GM19023 (cell line): ENCODE measurements around the gene GNAZ.
"Not testable (repeated sequence)": the region's sequence is repeated elsewhere in the genome, so short reads cannot be mapped to it uniquely, and the experiment has no call there.

Source experiments
- ATAC-seq: cut with Tn5 transposase; IDR thresholded peaks from one replicate; pipeline ENCODE4 v1.9.1; 2021; ENCODE audit warnings: mild to moderate bottlenecking, moderate library complexity; ENCODE audit not compliant: unreplicated experiment

The GNAZ gene

DNA sequence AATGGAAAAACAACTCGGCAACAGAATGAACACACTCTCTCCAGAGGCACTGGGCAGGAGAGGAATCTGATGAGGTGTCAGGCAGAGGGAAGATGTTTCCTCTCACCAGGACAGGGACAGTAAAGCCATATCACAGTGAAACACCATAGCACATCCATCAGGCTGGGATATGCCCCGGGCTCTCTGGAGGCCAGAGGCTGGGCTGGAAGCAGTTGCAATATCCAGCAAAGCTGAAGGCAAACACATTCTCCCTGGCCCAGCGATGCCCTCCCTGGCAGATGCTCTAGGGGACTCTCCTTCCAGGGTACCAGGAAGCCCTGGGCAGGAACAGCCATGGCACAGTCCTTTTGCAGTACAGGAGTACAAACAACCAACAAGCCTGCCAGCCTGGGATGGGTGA, 60.4 kb downstream of the GNAZ start:
- no peak for ATAC-seq

DNA sequence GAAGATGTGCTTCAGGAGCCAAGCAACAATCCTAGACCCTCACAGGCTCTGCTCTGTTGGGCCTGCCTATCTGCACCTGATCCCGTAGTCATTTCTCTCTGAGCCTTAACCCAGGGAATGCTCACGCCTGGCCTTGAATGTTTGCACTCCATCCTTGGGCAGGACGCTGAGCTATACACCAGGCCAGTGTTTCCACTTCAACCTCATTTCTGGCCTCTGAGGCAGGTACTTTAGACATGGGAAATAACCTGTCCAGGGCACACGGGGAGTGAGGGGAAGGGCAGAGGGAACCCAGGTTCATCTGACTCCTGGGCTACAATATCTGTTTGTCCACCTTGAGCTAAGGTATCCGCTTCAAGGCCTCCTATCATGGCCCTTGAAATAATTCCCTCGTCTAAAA, 61.6 kb downstream of the GNAZ start:
- no peak for ATAC-seq

DNA sequence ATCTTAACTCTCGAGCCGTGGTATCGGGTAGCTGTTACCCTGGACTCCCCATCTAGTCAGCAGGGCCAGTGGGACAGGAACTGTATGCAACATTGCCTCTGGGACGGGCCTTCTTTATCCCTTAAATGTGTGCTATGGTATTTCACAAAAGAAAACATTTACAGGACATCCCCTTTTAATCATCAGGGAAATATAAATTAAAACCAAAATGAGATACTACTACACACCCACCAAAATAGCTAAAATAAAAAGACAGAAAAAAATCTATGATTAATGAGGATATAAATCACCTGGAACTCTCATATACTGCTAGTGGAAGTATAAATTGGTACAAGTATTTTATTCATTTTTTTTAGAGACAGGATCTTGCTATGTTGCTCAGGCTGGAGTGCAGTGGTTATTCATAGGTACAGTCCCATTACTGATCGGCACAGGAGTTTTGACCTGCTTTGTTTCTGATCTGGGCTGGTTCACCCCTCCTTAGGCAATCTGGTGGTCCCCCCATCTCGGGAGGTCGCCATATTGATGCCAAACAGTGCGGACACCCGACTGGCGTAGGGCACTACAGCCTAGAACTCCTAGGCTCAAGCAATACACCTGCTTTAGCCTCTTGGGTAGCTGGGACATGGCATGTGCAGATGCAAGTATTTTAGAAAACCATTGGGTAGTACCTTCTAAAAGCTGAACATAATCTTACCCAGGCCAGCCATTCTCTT, 62.2 kb downstream of the GNAZ start:
- ATAC-seq, result no peak

DNA sequence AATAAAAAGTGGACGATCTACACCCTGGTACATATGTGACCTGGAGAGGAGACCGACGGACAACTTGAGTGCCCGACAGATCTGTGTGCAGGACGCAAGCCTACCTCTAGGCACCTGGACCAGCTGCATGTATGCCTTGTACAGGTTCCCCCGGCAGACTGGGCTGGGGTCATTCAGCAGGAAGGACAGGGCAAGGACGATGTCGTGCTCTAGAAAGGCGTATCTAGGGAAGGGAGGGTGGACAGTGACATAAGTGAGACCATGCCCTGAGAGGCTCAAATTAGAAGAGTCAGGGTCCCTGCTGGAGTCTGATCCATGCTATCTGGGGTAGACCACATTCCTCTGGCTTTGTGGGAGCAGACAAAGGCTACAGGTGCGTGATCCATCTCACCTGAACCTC, 63.6 kb downstream of the GNAZ start:
- ATAC-seq, result no peak

DNA sequence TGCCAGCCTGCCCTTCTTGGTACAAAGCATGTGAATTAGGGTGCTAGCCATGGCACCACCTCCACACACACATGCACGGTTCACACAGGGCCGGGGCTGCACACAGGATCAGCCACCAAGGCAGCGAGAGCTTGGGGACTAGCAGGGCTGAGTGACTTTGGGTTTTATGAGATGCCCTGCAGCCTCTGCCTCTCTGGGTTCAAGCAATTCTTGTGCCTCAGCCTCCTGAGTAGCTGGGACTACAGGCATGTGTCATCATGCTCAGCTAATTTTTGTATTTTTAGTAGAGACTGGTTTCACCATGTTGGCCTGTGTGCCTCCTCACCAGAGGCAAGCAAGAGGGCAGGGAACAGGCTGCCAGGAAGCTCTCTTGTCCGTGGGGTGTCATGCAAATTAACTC, 66.7 kb downstream of the GNAZ start:
- ATAC-seq, result not testable (repeated sequence)

DNA sequence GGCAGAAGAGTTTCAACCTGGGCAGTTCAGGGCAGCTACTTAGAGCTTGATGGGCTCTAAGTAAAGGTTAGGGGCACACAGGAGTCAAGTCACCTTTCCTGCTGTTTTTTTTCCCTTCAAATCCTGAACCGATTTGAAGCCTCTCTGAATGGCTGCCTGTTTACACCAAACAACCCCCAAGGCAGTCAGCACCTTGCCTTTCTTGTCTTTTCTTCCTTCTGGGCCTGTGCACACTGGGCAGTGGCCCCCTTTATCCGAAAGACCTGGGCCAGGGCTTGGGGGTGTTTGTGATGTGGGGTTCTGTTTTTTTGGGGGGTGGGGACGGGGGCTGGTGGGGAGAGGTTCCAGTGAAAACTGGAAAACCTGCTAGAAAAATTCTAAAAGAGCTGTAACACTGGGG, 67.1 kb downstream of the GNAZ start:
- no peak for ATAC-seq

DNA sequence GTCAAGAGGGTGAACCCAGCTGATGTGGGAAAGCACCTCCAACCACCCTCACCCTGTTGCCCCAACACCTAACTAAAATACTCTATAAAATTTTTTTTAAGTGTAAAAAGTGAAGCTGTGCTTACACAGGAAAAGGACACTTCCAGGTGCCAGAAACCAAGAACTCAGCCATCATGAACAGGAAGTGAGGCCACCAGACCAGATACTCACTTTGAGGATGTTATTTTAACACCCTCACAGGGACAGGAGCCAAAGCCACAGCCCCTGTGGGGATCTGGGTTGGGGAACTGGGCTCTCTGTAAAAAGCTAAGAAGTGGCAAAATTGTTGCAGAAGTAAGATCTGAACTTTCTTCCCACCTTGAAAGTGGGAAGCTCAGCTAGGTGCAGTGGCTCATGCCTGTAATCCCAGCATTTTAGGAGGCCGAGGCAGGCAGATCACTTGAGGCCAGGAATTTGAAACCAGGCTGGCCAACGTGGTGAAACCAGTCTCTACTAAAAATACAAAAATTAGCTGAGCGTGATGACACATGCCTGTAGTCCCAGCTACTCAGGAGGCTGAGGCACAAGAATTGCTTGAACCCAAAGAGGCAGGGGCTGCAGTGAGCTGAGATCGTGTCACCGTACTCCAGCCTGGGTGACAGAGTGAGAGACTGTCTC, 67.7 kb downstream of the GNAZ start:
- no peak for ATAC-seq

DNA sequence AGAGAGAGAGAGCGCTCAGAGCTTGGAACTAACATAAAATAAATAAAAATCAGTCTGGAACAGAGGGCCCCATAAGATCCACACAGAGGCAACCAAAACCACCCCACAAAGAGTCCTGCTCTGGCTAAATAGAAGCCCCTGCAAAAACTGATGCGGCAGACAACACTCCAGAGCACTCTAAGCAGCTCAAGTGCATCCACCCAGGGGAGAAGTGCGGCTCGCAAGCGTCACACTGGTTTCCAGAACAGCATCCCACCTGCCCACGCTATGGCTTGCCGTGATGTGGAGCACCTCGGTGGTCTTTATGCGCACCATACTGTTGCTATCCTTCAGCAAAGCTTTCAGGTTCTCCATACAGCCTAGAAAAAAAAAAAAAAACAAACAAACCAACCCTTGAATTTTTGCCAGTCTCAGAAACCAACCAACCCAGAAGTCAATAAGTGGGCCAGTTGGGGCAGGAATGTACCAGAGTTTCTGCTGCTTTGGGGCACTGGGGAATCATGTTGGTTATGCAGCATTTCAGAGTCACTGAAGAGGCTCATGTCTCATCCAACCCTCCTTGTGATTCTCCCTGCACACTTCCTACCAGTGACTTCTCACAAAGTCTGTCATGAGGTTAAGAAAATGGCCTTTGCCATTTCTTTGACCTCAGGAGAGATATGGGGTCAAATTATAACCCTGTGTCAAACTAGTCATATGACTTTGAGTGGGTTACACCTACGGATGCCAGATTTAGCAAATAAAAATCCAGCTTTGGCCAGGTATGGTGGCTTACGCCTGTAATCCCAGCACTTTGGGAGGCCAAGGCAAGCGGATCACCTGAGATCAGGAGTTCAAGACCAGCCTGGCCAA, 68.5 kb downstream of the GNAZ start:
- no peak for ATAC-seq

DNA sequence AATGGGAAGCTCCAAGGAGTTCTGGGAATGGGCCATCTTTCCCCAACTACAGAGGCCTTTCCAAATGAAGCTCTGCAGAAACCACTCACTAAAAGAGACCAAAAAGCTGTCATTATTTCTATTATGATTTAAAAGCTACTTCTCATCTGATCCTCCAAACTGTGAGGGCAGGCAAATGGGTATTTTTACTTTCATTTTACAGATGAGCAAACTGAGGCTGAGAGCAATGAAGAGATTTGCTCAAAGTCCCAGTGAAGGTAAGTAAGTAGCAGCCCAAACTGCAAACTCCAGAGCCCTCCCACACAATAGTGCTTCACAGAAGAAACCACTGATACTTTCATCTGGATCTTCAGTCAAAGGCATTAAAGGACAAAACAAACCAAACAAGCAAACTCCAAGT, 70.1 kb downstream of the GNAZ start:
- ATAC-seq, result no peak

DNA sequence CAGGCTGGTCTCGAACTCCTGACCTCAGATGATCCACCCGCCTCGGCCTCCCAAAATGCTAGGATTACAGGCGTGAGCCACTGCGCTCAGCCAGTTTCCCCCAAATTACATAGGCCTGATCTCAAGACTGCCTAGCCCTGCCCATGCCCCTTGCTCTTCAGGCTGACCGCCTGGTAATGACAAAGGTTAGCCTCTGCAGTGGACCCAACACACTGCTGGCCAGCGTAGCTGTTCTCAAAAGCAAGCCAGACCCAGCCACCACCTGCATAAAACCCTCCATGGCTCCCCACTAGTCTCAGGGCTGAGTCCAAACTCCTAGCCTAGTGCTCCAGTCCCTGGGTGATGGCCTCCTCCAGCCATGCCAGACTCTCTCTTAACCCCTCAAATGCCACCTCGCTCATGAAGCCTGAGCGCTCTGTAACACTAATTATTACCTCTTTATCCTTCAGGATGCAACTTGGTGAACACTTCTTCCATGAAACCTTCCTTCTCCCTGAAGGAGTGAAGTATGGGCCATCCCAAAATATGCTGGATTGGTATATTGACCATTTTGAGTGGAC, 72.3 kb downstream of the GNAZ start:
- no peak for ATAC-seq

DNA sequence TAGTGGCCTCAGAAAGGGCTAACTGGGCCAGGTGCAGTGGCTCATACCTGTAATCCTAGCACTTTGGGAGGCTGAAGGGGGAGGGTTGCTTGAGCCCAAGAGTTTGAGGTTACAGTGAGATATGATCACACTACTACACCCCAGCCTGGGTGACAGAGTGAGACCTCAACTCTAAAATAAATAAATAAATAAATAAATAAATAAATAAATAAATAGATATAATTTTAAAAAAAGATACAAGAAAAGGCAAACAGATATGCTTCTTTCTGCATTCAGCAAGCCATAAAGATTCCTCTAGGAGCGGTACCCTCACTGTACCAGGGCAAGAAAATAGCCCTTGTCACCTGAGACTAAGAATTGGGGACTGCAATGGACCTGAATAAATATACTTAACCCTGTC, 72.8 kb downstream of the GNAZ start:
- no peak for ATAC-seq

DNA sequence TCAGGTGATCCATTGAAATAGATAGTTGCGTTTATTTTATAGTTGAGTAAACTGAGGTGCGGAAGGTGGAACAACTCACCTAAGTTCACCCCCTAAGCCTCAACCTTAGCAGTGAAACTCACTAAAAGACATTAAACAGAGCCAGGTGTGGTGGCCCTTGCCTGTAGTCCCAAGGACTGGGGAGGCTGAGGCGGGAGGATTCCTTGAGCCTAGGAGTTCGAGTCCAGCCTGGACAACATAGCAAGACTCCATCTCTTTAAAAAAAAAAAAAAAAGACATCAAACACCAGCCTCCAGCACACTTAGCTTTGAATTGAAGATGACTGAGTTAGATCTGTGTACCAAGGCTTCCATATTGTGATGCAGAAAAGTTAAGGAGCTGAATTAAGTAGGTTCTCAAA, 74.1 kb downstream of the GNAZ start:
- ATAC-seq, result no peak

DNA sequence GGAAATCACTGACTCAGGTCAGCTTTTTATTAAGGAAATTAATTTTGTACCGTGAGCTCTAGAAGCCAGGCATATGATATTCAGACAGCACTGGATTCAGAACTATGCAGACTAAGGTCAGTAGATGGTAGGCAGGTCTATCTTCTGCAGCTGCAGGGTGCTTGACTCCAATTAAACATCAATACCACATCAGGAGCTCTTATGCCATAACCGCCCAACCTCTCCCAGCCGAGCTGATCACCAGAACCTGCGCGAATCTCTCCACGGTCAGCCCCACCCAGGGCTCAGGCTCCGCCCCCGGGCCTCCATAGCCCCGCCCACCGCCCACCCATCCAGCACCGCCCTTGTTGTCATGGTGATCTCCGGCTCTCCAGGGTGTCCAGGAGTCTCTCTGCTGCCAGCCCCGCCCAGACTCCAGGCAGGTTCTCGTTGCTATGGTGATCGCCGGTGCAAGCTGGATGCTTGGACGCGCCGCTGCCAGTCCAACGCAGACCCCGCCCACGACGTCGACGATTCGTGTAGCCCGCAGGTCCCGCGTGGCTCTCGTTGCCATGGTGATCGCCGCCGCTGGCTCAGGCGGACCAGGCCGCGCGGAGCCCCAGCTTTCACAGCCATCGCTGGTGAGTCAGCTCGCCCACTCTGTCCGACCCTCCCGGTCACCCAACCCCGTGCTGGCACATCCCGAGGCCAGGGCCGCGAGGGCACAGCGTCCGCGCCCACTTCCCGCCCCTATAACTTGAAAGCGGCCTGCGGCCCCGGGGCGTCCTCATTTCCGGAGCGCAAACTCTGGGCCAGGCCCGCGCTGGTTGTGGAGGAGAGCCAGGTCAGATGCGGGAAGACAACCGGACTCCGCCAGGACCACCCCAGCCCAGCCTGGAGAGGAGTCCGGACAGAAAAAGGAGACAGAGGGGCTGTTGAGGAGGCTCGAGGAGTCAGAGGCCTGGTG, 74.9 kb downstream of the GNAZ start, which contains the start of gene RAB36:
RAB36 (plus strand) TSS at position 546 of the 946 bp plus-strand sequence. CDS start 1,140 bp downstream, outside the sequence.
- no peak for ATAC-seq

DNA sequence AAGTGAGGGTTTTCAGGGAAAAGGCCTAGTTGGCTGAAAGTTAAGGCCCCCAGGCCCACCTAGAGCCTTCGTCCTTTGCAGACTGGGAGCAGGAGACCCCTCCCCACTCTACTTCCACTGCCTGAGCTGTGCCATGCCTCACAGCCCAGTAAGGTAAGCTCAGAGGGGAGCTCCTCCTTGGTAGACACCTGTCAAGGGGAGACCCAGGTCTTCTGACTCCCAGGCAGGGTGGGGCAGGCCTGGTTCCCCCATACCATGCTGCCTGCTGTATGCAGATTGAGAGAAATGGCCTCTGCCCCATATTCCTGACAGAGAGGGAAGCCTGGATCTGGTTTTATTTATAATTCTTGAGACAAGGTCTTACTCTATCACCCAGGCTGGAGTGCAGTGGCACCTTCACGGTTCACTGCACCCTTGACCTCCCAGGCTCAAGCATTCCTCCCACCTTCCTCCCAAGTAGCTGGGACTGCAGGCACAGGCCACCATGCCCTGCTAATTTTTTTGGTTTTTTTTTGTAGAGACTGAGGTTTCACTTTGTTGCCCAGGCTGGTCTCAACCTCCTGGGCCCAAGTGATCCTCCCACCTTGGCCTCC, 75.7 kb downstream of the GNAZ start:
- no peak for ATAC-seq

DNA sequence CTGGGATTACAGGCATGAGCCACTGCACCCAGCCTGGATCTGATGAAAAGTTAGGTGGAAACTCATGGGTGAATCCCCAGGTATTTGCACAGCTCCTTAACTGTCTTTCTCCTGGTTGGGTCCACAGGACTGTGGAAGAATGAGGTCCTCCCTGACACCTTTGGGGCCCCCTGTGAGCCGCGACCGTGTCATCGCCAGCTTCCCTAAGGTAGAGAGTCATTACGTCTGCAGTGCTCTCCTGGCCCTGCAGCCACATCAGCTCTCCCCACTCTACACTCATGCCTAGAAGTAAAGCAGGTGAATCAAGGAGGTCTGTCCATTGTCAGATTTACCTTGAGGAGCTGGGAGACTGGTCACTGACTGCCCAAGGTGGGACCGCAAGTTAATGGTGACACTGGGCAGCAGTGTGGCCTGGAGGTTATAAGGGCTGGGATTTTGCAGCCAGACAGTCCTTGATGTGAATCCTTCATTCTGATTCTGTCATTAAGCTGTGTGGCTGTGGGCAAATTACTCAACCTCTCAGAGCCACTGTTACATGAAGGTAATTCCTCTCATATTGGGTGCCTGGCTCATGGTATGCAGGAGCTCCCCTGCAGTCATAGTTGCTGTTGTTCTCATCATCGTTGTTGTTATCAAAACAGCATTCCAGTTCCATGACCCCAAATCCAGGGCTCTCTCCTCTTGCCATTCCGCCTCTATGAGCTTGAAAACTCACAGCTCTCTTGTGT, 76.3 kb downstream of the GNAZ start:
- ATAC-seq, result no peak

DNA sequence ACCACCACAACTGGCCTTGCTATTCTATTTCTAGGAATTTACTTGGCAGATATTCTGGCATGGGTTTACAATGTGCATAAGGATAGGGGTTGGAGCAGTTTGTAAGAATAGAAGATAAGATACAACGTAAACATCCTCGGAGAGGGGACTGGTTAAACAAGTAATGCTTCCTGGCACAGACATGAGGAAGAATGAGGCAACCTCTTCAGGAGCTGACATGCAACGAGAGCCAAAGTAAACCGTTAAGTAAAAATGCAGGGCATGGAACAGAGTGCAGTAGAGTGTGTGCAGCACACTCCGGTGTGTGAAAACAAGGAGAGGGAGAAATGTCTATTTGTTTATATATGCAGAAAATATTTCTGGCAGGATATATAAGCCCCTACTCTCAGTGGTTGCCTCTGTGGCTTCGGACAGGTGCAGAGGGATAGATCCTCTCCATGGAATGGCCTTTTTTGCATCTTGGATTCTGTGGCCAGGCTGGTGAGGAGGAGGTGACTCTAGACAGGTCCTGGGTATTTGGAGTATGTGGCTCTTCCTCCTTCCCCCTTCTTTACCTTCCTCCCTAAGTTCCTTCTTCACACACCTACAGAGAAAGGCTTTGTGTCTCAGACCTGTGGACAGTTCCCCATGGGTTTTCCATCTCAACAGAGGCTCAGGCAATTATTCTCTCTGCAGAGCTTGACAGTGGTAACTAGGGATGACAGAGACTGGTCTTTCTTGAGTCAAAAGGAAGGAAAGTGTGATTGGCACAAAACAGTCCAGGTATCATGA, 77.5 kb downstream of the GNAZ start:
- ATAC-seq, result no peak

DNA sequence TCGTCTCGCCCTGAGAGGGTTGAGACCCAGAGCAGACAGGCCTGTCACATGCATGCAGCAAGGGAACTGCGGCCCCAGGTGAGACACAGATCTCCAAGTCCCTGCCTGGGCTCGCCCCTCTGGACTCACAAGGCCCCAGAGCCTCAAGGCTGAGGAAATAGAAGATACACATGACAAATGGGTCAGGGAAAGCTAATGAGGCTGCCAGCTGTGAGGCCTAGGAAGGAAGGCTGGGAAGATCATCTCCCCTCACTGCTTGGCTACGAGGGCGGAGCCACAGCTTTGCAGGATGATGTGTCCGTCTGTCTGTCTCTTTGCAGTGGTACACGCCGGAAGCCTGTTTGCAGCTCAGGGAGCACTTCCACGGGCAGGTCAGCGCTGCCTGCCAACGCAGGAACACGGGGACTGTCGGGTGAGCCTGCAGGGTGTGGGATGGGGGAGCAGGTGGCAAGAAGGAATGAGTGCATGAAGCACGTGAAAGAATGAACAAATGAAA, 79.5 kb downstream of the GNAZ start:
- ATAC-seq, result no peak

DNA sequence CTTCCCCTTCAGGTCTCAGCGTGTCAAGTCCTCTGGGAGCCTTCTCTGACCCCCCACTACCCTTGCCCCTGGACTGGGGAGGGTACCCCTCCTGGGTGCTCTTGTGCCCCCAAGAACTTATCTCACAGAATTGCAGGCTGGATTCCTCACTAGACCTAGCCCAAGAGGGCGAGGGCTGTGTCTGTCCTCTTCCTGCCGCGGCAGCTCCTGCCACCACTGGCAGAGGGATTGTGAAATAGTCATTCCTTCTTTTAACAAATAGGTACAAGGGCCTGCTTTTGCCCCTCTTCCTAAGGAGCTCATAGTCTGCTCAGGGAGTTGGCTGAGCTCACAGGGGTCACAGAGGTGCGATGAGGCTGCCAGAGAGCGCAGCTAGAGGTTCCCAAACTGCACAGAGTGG, 80.4 kb downstream of the GNAZ start:
- ATAC-seq, result no peak
